22Rv1 (cell line): ENCODE data around the gene NOL9.
"Not testable (repeated sequence)": the region's sequence is repeated elsewhere in the genome, so short reads cannot be mapped to it uniquely, and the experiment has no call there.

ENCODE experiments used
- ZFX ChIP-seq: fragments of 450-650 bp; IDR thresholded peaks from 2 replicates; pipeline ENCODE4 v1.6.1; 2017; ENCODE audit warnings: antibody characterized with exemption, borderline replicate concordance
- TF ChIP-seq, protein P1 (sequence below): fragments of 450-650 bp; IDR thresholded peaks from 2 replicates; pipeline ENCODE4 v1.5.1; 2017; ENCODE audit warnings: mild to moderate bottlenecking

DNA sequence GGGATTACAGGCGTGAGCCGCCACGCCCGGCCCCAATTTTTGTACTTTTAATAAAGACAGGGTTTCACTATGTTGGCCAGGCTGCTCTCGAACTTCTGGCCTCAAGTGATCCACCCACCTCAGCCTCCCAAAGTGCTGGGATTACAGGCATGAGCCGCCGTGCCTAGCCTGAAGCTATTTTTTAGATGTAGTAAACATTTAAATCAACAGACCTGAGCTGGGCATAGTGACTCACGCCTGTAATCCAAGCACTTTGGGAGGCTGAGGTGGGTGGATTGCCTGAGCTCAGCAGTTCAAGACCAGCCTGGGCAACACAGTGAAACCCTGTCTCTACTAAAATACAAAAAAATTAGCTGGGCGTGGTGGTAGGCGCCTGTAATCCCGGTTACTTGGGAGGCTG is 4.8 kb upstream of the NOL9 start:
- TF ChIP-seq, protein P1, sequence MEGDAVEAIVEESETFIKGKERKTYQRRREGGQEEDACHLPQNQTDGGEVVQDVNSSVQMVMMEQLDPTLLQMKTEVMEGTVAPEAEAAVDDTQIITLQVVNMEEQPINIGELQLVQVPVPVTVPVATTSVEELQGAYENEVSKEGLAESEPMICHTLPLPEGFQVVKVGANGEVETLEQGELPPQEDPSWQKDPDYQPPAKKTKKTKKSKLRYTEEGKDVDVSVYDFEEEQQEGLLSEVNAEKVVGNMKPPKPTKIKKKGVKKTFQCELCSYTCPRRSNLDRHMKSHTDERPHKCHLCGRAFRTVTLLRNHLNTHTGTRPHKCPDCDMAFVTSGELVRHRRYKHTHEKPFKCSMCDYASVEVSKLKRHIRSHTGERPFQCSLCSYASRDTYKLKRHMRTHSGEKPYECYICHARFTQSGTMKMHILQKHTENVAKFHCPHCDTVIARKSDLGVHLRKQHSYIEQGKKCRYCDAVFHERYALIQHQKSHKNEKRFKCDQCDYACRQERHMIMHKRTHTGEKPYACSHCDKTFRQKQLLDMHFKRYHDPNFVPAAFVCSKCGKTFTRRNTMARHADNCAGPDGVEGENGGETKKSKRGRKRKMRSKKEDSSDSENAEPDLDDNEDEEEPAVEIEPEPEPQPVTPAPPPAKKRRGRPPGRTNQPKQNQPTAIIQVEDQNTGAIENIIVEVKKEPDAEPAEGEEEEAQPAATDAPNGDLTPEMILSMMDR, result not testable (repeated sequence)
- not testable (repeated sequence) for TF ChIP-seq ZFX
